ENCODE data around the gene RIT2.
"Not testable (repeated sequence)": the region's sequence is repeated elsewhere in the genome, so short reads cannot be mapped to it uniquely, and the experiment has no call there.

Gene RIT2

GRCh38 chr18:42824178-42824577 is 291.3 kb downstream of the RIT2 start:
- DNase-seq: no peak

- DNase-seq: no peak
Observed at GRCh38 chr18:42822711-42823110, 292.8 kb downstream of the RIT2 start.

GRCh38 chr18:42821492-42821891 is 294.0 kb downstream of the RIT2 start:
- no peak for DNase-seq

GRCh38 chr18:42814618-42815017 is 300.9 kb downstream of the RIT2 start:
- DNase-seq: no peak

- DNase-seq: no peak
Observed at GRCh38 chr18:42814184-42814583, 301.3 kb downstream of the RIT2 start.

GRCh38 chr18:42813570-42813969 is 301.9 kb downstream of the RIT2 start:
- DNase-seq: no peak

- no peak for DNase-seq
Observed at GRCh38 chr18:42807887-42808286, 307.6 kb downstream of the RIT2 start.

- DNase-seq: no peak
Observed at GRCh38 chr18:42801706-42802105, 313.8 kb downstream of the RIT2 start.

GRCh38 chr18:42798606-42799170 is 316.8 kb downstream of the RIT2 start:
- no peak for DNase-seq

GRCh38 chr18:42795213-42795789 is 320.2 kb downstream of the RIT2 start:
- not testable (repeated sequence) for DNase-seq

GRCh38 chr18:42792731-42793130 is 322.8 kb downstream of the RIT2 start:
- no peak for DNase-seq

- DNase-seq: no peak
Observed at GRCh38 chr18:42784632-42785031, 330.9 kb downstream of the RIT2 start.

- DNase-seq: no peak
Observed at GRCh38 chr18:42782929-42783328, 332.6 kb downstream of the RIT2 start.

GRCh38 chr18:42781298-42781815 is 334.1 kb downstream of the RIT2 start:
- DNase-seq: no peak

GRCh38 chr18:42780171-42780570 is 335.3 kb downstream of the RIT2 start:
- DNase-seq: no peak

GRCh38 chr18:42778445-42779042 is 336.9 kb downstream of the RIT2 start:
- DNase-seq: no peak

GRCh38 chr18:42778024-42778423 is 337.5 kb downstream of the RIT2 start:
- no peak for DNase-seq

- no peak for DNase-seq
Observed at GRCh38 chr18:42773870-42774269, 341.6 kb downstream of the RIT2 start.

GRCh38 chr18:42771936-42772335 is 343.5 kb downstream of the RIT2 start:
- no peak for DNase-seq

- DNase-seq: no peak
Observed at GRCh38 chr18:42765302-42765701, 350.2 kb downstream of the RIT2 start.

- DNase-seq: no peak
Observed at GRCh38 chr18:42760290-42760689, 355.2 kb downstream of the RIT2 start.

- no peak for DNase-seq
Observed at GRCh38 chr18:42758852-42759251, 356.6 kb downstream of the RIT2 start.

GRCh38 chr18:42756214-42756613 is 359.3 kb downstream of the RIT2 start:
- no peak for DNase-seq

GRCh38 chr18:42752916-42753315 is 362.6 kb downstream of the RIT2 start:
- DNase-seq: no peak

- no peak for DNase-seq
Observed at GRCh38 chr18:42746794-42747193, 368.7 kb downstream of the RIT2 start.
